TTC549 (cell line): ENCODE measurements around the gene TJP1.

Experiments used
- FAIRE-seq: peaks from 2 replicates; lab custom pipeline; 2012; peaks lifted over from hg19 to GRCh38; lab: Jason Lieb, UNC

Gene TJP1

DNA sequence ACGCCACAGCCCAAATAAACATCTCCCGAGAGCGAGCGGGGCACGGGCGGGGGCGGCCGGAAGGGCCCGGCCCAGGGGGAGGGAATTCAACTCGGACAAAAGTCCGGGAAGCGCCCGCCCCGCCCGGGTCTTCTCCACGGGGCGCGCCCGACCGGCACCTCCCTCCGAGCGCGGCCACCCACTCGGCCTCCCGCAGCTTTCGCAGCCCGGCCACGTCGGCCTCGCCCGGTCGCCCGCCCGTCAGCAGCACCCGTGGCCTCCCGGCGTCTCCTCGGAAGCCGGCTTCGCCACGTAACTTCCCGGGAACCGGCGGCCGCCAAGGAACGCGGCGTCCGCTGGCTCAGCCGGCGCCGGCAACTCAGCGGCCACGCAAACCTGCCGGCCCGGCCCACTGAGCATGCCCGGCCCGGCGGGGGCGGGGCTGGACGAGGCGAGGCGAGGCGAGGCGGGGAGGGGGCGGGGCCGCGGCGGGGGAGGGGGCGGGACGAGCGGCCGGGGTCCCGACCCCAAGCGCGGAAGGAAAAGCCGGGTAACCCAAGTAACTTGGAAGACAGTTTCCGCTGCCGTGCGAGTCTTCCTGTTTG lies at the start of gene TJP1:
Gene TJP1 (minus strand): TSS at position 369 of the 584 bp plus-strand sequence. CDS start 440 bp downstream, outside the sequence.
- FAIRE-seq, result no peak

GRCh38 chr15:29871401-29871800 lies 49.1 kb upstream of the TJP1 start:
- FAIRE-seq, result no peak

GRCh38 chr15:29870495-29871151 lies 48.4 kb upstream of the TJP1 start:
- no peak for FAIRE-seq

DNA sequence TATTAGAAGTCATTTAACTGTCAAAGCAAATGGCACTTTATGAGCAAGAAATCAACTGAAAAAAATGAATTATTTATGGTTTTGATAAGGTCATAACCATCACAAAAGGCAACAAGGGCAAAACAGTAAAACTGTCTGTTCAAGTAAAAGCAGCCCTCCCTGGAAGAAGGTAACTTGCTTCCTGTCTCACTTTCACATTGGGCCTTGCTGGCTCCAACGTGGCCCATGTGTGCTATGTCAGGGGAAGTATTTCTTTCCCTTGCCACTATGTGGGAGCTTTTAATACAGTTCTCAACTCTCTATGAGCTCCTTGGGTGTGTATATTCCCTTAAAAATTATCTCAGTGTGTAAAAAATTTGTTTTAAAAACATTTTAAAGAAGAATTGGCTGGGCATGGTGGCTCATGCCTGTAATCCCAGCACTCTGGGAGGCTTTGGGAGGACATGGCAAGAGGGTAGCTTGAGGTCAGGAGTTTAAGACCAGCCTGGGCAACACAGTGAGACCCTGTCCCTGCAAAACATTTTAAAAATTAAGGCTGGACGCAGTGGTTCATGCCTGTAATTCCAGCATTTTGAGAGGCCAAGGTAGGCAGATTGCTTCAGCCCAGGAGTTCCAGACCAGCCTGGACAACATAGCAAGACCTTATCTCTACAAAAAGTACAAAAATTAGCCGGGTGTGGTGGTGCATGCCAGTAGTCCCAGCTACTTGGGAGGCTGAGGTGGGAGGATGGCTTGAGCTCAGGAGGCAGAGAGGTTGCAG lies 45.2 kb upstream of the TJP1 start:
- no peak for FAIRE-seq

GRCh38 chr15:29866337-29866736 lies 44.1 kb upstream of the TJP1 start:
- FAIRE-seq, result no peak

DNA sequence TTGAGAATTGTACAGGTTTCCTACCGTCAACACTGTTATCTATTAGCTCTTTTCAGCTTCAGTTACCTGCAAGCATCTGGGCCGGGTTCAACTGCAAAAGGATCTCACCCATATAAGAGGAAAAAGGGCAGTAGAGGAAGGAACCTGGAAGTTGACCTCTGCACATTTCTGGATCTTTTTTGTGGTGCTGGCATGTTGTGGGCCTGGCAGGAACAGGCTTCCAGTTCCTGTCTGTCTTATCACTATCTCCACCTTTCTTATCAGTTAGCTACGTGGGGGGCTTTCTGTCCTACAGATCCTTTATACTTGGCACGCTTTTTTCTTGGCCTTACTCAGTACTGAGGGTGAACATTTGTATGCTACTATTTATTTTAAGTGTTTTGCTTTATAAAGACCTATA lies 42.2 kb upstream of the TJP1 start:
- FAIRE-seq, result no peak

DNA sequence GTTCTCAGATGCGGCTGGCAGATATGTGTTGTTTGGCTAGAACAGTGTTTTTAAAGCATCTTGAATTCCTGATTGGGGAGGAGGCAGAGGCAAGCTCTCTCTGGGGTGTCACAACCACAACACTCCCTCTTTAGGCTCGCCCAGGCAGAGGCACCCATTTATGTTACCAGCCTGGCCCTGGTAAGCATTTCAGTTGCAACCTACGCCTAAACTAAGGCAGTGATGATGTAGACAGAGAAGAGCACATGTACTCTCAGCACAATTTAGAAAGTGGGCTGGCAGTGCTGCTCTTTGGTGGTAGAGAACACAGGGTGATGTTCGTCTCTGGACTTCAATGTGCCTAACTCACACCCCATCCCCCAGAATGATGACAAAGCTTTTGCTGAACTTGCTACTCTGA lies 41.2 kb upstream of the TJP1 start:
- FAIRE-seq, result no peak

GRCh38 chr15:29862271-29862670 lies 40.0 kb upstream of the TJP1 start:
- no peak for FAIRE-seq

- FAIRE-seq, result no peak
Measured at GRCh38 chr15:29860872-29861271, 38.6 kb upstream of the TJP1 start.

DNA sequence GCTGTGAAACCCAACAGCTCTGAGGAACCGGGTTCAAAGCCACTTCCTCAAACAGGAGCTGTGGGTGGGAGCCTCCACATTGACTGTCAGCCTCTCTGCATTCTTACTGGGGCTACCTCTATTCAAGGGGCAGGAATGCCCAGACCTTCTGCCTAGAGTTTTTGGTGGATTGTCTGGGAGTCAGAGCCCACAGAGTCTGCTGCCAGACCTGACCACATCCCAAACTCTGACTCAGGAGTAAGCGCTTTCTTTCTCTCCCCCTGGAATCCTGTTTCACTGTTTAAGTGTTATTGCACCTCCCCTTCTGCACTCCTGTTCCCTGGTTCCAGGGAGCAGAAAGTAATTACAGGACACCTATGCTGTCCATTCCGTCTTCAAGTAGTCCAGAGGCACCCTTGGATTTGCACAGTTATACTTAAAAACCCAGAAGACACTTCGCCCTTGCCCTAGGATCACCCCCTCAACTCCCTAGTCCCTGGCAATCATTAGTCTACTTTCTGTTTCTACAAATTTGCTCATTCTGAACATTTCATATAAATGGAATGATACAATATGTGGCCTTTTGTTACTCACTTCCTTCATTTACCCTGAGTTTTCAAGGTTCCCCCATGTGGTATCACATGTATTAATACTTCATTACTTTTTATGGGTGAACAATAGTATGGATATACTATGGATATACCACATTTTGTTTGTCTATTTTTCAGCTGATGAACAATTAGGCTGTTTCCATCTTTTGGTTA lies 37.9 kb upstream of the TJP1 start:
- no peak for FAIRE-seq

DNA sequence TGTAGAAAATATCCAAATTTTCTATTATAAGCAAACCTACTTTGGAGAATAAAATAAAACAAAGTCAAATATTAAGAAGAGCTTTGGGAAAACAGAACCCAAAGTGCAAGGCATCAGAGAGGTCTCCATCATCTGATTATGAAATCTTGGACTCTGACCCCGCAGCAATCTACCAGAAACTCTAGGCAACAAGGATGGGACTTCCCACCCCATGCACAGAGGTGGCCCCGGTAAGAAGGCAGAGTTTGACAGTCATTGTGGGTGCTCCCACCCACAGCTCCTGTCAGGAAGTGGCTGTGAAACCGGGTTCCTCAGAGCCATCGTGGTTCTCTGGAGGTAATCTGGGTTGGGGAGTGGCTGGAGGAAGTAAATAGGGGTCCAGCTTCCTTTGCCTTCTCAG lies 37.0 kb upstream of the TJP1 start:
- no peak for FAIRE-seq

- no peak for FAIRE-seq
Measured at GRCh38 chr15:29857221-29857789, 35.0 kb upstream of the TJP1 start.

- FAIRE-seq, result no peak
Measured at GRCh38 chr15:29854413-29854812, 32.1 kb upstream of the TJP1 start.

DNA sequence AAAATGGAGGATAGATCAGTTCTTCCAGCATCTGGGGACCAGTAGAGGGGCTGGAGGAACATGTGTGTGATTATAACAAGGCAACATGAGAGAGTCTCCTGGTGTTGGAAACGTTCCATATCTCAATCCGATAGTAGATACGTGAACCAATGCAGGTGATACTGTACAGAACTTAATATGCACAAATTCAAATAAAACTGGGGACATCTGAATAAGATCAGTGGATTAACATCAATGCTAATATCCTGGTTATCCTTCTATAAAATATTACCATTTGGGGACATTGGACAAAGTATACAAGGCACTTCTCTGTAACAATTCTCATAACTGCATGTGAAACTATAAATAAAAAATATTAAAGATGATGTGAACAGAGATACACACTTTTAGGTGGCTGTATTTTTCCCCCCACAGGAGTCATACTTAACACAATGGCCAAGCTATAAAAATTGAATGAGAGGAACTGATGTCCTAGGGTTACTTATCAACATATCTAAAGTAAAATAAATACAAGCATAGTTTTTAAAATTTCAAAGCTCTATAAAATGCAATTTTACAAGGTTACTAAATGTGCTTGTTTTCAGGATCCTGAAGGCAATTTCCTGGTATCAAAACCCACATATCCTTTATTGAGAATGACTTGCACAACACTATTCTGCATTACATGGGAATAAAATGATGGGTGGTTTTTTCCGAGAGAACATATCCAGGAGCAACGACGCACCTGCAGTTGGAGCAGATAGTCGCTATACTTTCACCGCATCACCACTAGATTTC lies 31.1 kb upstream of the TJP1 start:
- no peak for FAIRE-seq

DNA sequence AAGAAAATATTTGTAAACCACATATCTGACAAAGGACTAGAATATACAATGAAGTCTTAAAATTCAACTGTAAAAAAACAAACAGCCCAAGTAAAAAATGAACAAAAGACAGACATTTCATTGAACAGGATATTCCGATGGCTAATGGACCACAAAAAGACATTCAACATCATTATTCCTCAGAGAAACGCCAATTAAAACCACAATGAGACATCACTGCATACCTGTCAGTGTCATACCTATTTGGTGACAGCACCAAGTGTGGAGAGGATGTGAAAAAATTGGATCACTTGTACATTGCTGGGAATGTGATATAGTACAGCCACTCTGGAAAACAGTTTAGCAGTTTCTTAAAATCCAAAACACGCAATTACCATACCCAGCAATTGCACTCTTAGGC lies 29.9 kb upstream of the TJP1 start:
- FAIRE-seq, result no peak

- FAIRE-seq, result no peak
Measured at GRCh38 chr15:29849716-29850115, 27.4 kb upstream of the TJP1 start.

DNA sequence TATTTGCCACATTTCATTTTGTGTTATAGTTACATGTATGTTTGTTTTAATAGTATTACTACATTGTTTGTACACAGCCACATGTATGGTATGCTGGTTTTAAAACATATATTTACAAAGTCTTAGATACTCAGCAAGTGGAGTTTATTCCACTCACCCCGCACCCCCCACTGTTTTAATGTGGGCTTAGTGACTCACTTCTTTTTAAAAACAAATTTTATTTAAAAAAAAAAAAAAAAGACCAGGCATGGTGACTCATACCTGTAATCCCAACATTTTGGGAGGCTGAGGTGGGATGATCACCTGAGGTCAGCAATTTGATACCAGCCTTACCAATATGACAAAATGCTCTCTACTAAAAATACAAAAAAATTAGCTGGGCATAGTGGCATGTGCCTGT lies 26.9 kb upstream of the TJP1 start:
- FAIRE-seq, result no peak

DNA sequence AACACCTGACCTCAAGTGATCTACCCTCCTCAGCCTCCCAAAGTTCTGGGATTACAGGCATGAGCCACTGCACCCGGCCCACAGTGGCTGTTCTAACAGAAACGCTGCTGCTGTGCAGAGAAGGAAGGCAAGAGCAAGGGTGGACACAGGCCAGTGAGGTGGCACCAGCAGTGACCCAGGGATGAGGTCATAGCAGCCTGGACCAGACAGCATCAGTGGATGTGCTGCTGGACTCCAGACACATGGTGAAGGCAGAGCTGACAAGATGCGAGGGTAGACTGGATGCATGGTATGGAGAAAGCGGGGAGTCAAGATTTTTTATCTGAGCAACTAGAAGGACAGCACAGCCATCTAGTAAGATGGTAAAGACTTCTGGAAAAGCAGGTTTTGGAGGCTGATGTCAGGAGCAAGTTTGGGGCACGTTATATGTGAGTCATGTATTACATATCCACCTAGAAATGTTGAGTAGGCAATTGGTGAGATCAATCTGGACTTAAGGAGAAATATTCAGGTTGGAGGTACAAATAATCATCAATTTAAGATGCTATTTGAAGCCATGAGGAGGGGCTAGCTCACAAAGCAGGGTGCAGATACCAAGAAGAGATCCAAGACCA lies 22.1 kb upstream of the TJP1 start:
- FAIRE-seq, result no peak

DNA sequence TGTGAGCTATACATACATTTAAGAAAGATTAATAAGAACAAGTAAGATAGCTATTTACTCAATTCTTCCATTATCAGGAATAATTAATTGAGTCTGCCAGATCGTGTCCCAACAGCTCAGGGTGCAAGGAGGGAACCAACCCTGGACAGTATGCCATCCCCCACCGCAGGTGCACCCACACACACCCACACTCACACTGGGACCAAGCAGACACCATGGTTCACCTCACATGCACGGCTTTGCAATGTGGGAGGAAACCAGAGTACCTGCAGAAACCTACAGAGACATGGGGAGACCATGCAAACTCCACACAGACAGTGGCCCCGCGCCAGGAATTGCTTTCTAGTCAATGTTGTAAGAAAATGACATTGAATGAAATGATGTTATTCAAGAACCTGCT lies 20.0 kb upstream of the TJP1 start:
- FAIRE-seq, result no peak

- FAIRE-seq, result no peak
Measured at GRCh38 chr15:29840926-29841325, 18.7 kb upstream of the TJP1 start.

DNA sequence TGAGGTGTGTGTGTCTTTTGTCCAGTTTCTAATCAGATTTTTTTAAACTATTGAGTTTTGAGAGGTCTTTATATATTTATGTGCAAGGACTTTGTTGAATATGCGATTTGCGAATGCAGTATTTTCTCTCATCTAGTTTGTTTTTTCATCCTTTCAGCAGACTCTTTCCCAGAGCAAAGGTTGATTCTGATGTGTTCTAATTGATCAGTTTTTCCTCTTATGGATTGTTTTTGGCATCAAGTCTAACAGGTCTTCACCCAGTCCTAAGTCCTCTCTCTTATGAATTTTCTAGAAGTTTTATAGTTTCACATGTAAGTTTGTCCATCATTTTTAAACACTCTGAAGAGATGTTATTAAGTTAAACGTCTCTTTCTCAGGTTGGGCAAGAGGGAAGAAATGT lies 17.8 kb upstream of the TJP1 start:
- no peak for FAIRE-seq
